AG09309 (cell line): ENCODE measurements around the gene SSU72.

Source experiments
- DNase-seq: peaks from one replicate; pipeline ENCODE4 v3.0.0-alpha.2; 2010; ENCODE audit warnings: low read depth
- H3K4me3 ChIP-seq: 2 replicates; pipeline ENCODE4 v1.5.1; 2011; ENCODE audit warnings: mild to moderate bottlenecking, low read depth, low read length, moderate library complexity; ENCODE audit not compliant: control insufficient read depth
- CTCF ChIP-seq: IDR thresholded peaks from 2 replicates; pipeline ENCODE4 v1.5.1; 2011; ENCODE audit warnings: mild to moderate bottlenecking, low read depth, low read length, inconsistent platforms; ENCODE audit not compliant: insufficient read depth, control insufficient read depth; ENCODE audit errors: missing control alignments

The SSU72 gene

GRCh38 chr1:1550591-1551432, 23.9 kb downstream of the SSU72 start:
- no peak overlapping the region for H3K4me3 ChIP-seq
- peak; percentile 48 for TF ChIP-seq CTCF
- DNase-seq, result no peak

GRCh38 chr1:1550087-1550486, 24.6 kb downstream of the SSU72 start:
- no peak for TF ChIP-seq CTCF
- no peak for DNase-seq
- H3K4me3 ChIP-seq, result no peak overlapping the region

- no peak for TF ChIP-seq CTCF
- no peak overlapping the region for H3K4me3 ChIP-seq
- DNase-seq, result no peak
Measured at GRCh38 chr1:1548591-1548990, 26.1 kb downstream of the SSU72 start.

GRCh38 chr1:1547476-1547875, 27.2 kb downstream of the SSU72 start:
- H3K4me3 ChIP-seq, result no peak overlapping the region
- no peak for TF ChIP-seq CTCF
- no peak for DNase-seq

- DNase-seq, result no peak
- TF ChIP-seq CTCF, result no peak
- no peak overlapping the region for H3K4me3 ChIP-seq
Measured at GRCh38 chr1:1547011-1547410, 27.7 kb downstream of the SSU72 start.

- H3K4me3 ChIP-seq, result no peak overlapping the region
- DNase-seq, result no peak
- TF ChIP-seq CTCF, result no peak
Measured at GRCh38 chr1:1545946-1546737, 28.5 kb downstream of the SSU72 start.
